Endothelial cell of umbilical vein (primary cell): ENCODE results near the gene PLXNB3.

Source experiments
- CTCF ChIP-seq, 2 donors: IDR thresholded peaks; 1 replicate in 1 of 2; 2 replicates in 1 of 2; pipeline ENCODE4 v1.5.1; 2011; ENCODE audit warnings: low read length in 2 of 2, mild to moderate bottlenecking in 2 of 2, moderate library complexity in 2 of 2, control low read depth in 1 of 2, inconsistent platforms in 1 of 2, low read depth in 1 of 2; ENCODE audit not compliant: insufficient read depth in 1 of 2; ENCODE audit errors: extremely low read depth in 1 of 2
- EZH2 ChIP-seq: IDR thresholded peaks from 2 replicates; pipeline ENCODE4 v1.6.1; 2012; ENCODE audit warnings: borderline replicate concordance, low read depth, mild to moderate bottlenecking, moderate library complexity, low read length, inconsistent platforms; ENCODE audit not compliant: severe bottlenecking
- FOS ChIP-seq: IDR thresholded peaks from 2 replicates; pipeline ENCODE4 v1.6.1; 2011; ENCODE audit warnings: mild to moderate bottlenecking, low read length, moderate library complexity, borderline replicate concordance; ENCODE audit not compliant: insufficient read depth
- JUN ChIP-seq: IDR thresholded peaks from 2 replicates; pipeline ENCODE4 v1.6.1; 2011; ENCODE audit warnings: borderline replicate concordance, low read depth; ENCODE audit not compliant: insufficient read length, insufficient read depth
- POLR2A ChIP-seq: IDR thresholded peaks from 2 replicates; pipeline ENCODE4 v1.6.1; 2012; ENCODE audit warnings: low read depth, mild to moderate bottlenecking, control low read depth, low read length

- TF ChIP-seq CTCF (IDR thresholded peaks at IDR 0.05; ENCODE audit: extremely low read depth in 1 of 2, insufficient read depth in 1 of 2, low read depth in 1 of 2, low read length in 2 of 2) (no peak), FOS (no peak), EZH2 (no peak), POLR2A (peak; percentile 76), JUN (no peak)
Measured at GRCh38 chrX:153794018-153794896, 30.2 kb downstream of the PLXNB3 start, which contains the start of the genes IDH3G and SSR4.
